Duodenal mucosa (tissue), 2 donors: ENCODE data around the gene CD207.

ENCODE experiments used
- H3K27ac ChIP-seq: one replicate; pipeline ENCODE4 v1.7.0; 2013; ENCODE audit warnings: low read depth, low read length
- H3K27me3 ChIP-seq, 2 donors: one replicate each; pipeline ENCODE4 v1.7.0; 2013; ENCODE audit warnings: low read length in 2 of 2, control low read depth in 1 of 2; ENCODE audit not compliant: insufficient read depth in 2 of 2, control insufficient read depth in 1 of 2
- H3K36me3 ChIP-seq, 2 donors: one replicate each; pipeline ENCODE4 v1.7.0; 2013; ENCODE audit warnings: low read length in 2 of 2, control low read depth in 1 of 2; ENCODE audit not compliant: insufficient read depth in 2 of 2, control insufficient read depth in 1 of 2
- H3K4me1 ChIP-seq, 2 donors: one replicate each; pipeline ENCODE4 v1.7.0; 2013; ENCODE audit warnings: low read length in 2 of 2, control low read depth in 1 of 2; ENCODE audit not compliant: insufficient read depth in 2 of 2, control insufficient read depth in 1 of 2
- H3K4me3 ChIP-seq, 2 donors: one replicate each; pipeline ENCODE4 v1.7.0; 2013; ENCODE audit warnings: low read length in 2 of 2, low read depth in 1 of 2
- H3K9ac ChIP-seq, 2 donors: one replicate each; pipeline ENCODE4 v1.7.0; 2013; ENCODE audit warnings: low read length in 2 of 2, low read depth in 1 of 2
- H3K9me3 ChIP-seq, 2 donors: one replicate each; pipeline ENCODE4 v1.7.0; 2013; ENCODE audit warnings: low read length in 2 of 2, control low read depth in 1 of 2; ENCODE audit not compliant: control insufficient read depth in 1 of 2

Gene CD207

DNA sequence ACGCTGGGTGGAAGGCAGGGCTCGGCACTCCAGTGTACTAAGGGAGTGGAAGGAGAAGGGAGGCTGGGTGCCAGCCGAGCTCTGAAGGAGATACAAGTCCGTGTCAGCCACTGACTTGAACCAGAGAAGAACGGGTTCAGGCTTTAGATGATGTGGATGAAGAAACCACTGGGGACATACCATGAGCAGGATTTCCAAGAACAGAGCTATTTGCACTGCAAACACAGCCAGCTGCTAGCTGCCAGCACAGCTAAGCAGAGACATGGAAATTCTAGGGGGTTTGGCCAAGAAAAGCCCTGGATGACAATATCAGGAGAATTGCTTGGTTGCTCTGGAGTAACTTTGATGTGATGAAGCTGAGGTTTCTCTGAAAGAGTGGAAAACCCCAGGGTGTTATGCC lies 5.2 kb downstream of the CD207 start:
- Histone ChIP-seq H3K9me3 (no peaks in the 10 kb centered on the region), H3K9ac (no peak overlapping the region), H3K4me1 (no peaks in the 10 kb centered on the region), H3K36me3 (no peaks in the 10 kb centered on the region), H3K27ac (no peak overlapping the region), H3K27me3 (no peaks in the 10 kb centered on the region), H3K4me3 (no peak overlapping the region)

DNA sequence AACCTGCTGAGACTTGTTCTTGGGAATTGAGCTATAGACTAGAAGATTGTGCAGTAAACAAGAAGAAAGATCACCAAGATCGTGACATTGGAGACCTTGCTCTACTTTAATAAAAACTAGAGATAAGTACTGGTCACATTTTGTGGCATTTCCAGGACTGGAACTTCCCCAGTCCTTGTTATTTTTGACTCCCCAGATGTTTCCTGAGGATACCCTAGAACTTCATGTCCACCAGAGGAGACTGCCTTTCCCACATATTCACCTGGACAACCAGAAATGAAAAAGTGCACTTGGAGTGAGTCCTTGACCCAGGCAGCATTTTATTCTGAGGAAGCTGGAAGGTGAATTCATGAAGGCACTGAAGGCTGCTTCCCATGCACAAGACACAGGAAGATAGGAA lies 5.7 kb downstream of the CD207 start:
- no peaks in the 10 kb centered on the region for H3K4me1 ChIP-seq
- no peaks in the 10 kb centered on the region for H3K9me3 ChIP-seq
- H3K4me3 ChIP-seq, result no peak overlapping the region
- no peak overlapping the region for H3K27ac ChIP-seq
- no peak overlapping the region for H3K9ac ChIP-seq
- no peaks in the 10 kb centered on the region for H3K27me3 ChIP-seq
- no peaks in the 10 kb centered on the region for H3K36me3 ChIP-seq

DNA sequence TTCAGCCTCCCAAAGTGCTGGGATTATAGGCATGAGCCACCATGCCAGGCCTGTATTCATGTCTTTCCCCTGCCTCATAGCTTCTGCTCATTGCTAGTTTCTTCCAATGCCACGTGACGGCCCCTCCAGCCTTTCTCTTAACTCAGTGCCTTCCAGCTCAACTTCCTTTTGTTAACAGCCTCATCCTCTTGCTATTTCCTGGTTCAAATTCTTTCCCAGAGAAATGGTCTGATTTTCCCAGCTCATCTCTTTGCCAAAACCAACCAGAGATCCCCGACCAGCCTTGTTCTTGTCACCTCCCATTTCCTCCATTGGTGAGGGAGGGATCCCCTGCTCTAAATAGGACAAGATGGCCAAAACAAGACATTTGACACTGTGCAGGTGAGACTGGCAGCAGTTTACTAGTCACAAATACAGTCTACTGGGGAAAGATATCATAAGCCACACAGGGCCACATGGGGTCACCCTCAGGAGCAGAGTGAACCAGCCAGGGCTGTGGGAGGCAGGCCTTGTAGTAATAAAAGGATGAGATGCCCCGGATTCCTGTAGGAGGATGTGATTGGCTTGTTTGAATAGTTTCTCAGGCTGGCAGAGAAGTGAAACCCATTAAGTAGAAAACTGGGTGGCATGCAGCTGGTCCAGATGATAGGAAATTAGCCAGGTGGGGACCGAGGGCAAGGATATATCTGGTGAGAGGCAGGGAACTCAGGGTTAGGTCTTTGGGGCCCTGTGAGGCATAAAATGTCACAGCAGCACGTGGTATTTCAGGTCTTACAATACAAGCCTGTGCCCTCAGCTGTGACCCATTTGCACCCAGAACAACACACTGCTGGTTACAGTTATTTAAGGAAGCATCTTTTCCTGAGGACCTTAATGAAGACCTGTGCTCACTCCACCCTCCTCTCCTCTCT lies 6.4 kb downstream of the CD207 start:
- Histone ChIP-seq H3K27ac (no peak overlapping the region), H3K4me3 (no peak overlapping the region), H3K36me3 (no peaks in the 10 kb centered on the region), H3K4me1 (no peaks in the 10 kb centered on the region), H3K9me3 (no peaks in the 10 kb centered on the region), H3K27me3 (no peaks in the 10 kb centered on the region), H3K9ac (no peak overlapping the region)

DNA sequence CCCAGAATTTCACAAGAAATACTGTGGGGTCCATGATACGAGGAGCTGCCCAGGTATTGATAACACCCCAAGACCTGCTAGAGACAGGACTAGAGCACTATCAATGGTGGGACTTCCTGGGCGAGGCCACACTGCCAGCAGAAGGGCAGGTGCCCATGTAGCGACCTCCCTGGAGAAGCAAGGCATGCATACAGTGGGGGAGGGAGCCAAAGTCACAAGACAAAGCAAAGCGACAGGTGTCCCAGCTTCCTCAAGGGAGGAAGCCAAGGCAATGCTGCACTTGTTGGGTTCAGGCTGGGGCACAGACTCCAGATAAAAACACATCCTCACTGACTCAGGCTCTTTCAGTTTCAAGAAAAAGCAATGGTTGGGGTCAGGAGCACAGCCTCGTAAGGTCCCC lies 7.5 kb downstream of the CD207 start:
- H3K27ac ChIP-seq, result no peak overlapping the region

DNA sequence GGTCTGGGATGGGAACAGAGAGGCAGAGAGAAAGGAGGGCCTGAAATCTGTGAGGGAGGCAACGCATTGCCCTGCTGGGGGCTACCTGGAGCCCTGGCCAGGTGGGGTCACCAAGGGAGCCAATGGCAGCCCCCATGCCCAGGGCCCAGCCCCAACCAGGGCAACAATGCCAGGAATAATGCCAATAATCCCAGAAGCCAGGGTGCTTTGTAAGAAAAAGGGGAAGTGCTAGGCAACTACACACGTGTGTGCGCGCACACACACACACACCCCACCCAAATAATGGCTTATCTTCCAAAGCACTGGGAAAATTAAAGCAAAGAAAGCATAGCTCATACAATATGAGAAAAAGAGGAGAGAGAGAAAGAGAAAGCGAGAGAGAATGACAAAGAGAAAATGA lies 8.2 kb downstream of the CD207 start:
- Histone ChIP-seq H3K27ac (no peak overlapping the region), H3K36me3 (no peaks in the 10 kb centered on the region), H3K9me3 (no peaks in the 10 kb centered on the region), H3K4me3 (no peak overlapping the region), H3K4me1 (no peaks in the 10 kb centered on the region), H3K9ac (no peak overlapping the region), H3K27me3 (no peaks in the 10 kb centered on the region)

More for the DNA sequence above, 7.5 kb downstream of the CD207 start:
- H3K27me3 ChIP-seq, result no peaks in the 10 kb centered on the region
- H3K36me3 ChIP-seq, result no peaks in the 10 kb centered on the region
- no peaks in the 10 kb centered on the region for H3K4me1 ChIP-seq
- no peak overlapping the region for H3K9ac ChIP-seq
- no peak overlapping the region for H3K4me3 ChIP-seq
- H3K9me3 ChIP-seq, result no peaks in the 10 kb centered on the region

DNA sequence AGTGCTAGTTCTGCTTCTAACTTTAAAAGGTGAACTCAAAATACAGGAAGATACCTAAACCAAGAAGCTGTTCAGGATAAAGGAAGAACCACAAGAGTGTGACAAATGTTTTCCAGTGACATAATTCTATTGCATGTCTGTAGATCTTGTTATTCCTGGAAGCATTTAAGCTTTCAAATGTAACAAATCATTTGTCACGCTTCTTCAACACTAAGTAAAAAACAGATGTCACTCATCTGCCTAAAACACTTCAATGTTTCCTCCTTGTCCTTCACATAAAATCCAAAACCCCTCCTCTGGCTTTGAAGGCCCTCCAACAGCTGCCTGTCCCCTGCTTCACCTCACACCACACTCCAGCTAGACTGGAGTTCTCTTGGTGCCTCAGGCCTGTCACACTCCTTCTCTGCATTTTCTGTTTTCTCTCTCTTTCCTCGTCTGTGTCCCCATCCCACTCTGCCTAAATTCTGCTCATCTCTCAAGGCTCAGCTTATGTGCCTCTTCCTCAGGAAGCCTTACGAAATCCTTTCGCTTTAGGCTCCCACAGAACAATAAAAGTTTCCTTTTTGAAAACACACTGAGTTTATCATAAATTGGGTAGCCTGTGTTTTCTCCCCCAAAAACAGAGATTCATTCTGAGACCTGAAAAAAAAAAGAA lies 8.8 kb downstream of the CD207 start:
- Histone ChIP-seq H3K36me3 (no peaks in the 10 kb centered on the region), H3K27me3 (no peaks in the 10 kb centered on the region), H3K9ac (no peak overlapping the region), H3K4me1 (no peaks in the 10 kb centered on the region), H3K4me3 (no peak overlapping the region), H3K27ac (no peak overlapping the region), H3K9me3 (no peaks in the 10 kb centered on the region)

DNA sequence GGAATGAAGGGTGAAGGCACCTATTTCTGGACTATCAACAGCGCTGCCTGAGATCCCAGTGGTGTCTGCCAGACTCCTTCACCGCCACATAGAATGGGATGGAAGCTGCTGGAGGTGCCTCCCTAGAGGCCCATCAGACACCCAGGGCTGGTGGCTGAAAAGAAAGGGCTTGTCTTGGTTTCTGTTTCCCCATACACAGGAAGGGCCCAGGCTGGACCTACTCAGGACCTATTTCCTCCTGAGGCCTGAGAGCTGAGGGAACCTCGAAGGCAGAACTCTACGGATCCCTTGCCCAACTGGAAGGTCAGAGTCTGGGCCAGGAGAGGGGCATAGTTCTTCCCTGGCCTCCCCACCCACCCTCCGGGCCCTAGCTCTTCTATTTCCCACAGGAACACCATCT lies 12.4 kb downstream of the CD207 start:
- Histone ChIP-seq H3K36me3 (no peaks in the 10 kb centered on the region), H3K9me3 (no peaks in the 10 kb centered on the region), H3K27ac (no peak overlapping the region), H3K4me3 (no peak overlapping the region), H3K4me1 (no peaks in the 10 kb centered on the region), H3K9ac (no peak overlapping the region), H3K27me3 (no peaks in the 10 kb centered on the region)

DNA sequence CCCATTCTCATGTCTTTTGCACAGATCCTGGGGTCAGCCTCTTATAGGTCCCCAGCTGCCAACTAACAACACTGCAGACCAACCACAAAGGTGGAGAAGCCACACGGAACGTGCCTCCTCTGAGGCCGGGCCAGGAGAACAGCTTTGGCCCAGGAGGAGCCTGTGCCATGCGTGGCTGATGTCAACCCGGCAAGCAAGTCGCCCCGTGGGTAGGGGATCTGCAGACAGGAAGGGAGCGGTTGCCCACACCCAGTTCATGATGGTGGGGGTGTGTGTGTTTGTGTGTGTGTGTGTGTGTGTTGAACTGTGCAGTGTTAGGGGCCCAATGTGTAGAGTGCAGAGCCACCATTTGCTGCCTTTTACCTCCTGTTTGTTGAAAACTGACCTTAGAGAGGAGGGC lies 12.8 kb downstream of the CD207 start:
- H3K9me3 ChIP-seq, result no peaks in the 10 kb centered on the region
- H3K27ac ChIP-seq, result no peak overlapping the region
- H3K4me3 ChIP-seq, result no peak overlapping the region
- H3K9ac ChIP-seq, result no peak overlapping the region
- H3K27me3 ChIP-seq, result no peaks in the 10 kb centered on the region
- no peaks in the 10 kb centered on the region for H3K4me1 ChIP-seq
- H3K36me3 ChIP-seq, result no peaks in the 10 kb centered on the region

DNA sequence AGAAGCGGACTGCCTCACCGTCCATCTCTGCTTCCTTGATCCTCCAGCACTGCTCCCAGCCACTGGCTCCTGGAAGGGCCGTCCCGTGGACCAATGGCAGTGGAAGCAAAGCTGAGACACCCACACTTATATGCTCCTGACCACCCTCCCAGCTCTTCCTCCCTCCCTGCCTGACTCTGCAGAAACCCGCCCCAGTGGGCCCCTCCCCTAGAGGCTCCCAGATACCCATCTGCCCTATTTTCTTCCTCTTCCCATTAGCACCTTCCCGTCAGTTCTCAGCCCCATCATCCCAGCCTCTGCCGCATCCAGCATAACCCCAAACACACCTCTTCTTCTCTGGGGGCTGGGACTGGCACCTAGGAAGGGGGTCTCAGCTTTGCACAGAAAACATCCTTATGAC lies 15.1 kb downstream of the CD207 start, which contains the start of gene CLEC4F:
CLEC4F (minus strand) TSS at position 101 of the 400 bp plus-strand sequence; CDS start at position 25, 76 bp downstream.
- Histone ChIP-seq H3K9ac (no peak within 1 kb of the TSS), H3K36me3 (no peaks in the 10 kb centered on the region), H3K27ac (no peak within 1 kb of the TSS), H3K27me3 (peaks cover 0 to 5% of the 10 kb centered on the region in 2 donors), H3K9me3 (no peaks in the 10 kb centered on the region), H3K4me3 (no peak within 1 kb of the TSS), H3K4me1 (no peaks in the 10 kb centered on the region)

DNA sequence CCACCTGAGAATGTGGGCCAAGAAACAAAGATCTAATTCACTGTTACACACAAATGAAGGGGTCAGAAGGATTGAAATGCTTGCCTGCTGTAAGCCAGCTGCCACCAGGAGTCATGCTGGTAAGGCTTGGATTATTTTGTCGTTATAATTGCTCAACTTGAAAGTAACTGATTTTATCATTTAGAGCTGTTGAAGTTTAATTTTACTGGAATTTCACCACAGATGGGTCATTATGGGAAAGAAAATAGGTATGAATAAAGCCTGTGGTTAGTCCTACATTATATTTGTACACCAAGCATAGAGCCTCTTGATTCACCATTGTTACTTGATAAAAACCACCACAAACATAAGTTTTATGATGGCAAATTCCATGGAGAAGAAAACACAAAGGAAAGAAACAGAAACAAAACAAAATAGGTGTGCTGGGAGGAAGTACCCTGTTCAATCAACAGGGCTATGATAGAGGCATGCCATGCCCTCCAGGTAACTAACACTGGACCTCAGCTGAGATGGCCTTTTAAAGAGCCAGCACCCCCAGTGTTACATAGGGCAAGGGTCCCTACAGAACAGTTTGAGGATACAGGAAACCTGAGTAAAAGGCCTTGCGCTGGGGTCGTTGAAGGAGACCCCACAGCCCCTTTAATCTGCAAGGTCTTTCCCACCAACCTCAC lies 18.2 kb downstream of the CD207 start:
- Histone ChIP-seq H3K4me3 (no peak overlapping the region), H3K9me3 (no peaks in the 10 kb centered on the region), H3K27me3 (peaks cover 0 to 5% of the 10 kb centered on the region in 2 donors), H3K9ac (no peak overlapping the region), H3K27ac (no peak overlapping the region), H3K36me3 (no peaks in the 10 kb centered on the region), H3K4me1 (no peaks in the 10 kb centered on the region)
